NCI-H1092 (cell line): ENCODE data around the gene ZNF546.
"Not testable (repeated sequence)": the region's sequence is repeated elsewhere in the genome, so short reads cannot be mapped to it uniquely, and the experiment has no call there.

Experiments
- DNase-seq: peaks from one replicate; lab custom pipeline; 2025; lab: John Stamatoyannopoulos, UW

ZNF546 gene

GRCh38 chr19:39986643-39987042, 10.2 kb upstream of the ZNF546 start:
- no peak for DNase-seq

- DNase-seq = no peak
Observed at GRCh38 chr19:39987167-39987566, 9.7 kb upstream of the ZNF546 start.

DNA sequence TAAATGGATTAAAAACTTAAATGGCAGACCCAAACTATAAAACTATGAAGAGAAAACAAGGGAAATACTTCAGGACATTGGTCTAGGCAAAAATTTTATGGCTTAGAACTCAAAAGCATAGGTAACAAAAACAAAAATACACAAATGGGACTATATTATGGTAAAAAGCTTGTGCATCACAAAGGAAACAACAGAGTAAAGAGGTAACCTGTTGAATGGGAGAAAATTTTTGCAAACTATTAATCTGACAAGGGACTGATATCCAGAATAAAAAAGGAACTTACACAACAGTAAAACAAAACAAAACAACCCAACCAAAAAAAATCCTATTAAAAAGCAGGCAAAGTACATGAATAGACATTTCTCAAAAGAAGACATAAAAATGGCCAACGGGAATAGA, 9.3 kb upstream of the ZNF546 start:
- DNase-seq = no peak

DNA sequence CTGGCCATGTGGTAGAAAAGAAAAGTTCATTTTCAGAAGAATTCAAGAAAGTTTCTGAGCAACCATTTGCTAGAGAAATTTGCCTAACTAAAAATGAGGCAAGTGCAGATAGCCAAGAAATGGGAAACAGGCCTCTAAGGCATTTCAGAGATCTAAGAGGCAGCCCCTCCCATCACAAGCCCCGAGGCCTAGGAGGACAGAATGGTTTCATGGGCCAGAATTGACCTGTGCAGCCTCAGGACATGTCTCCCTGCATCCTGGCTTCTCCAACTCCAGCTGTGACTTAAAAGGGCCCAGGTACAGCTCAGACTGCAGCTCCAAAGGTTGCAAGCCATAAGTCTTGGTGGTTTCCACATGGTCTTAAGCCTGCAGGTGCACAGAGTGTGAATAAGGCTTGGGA, 3.3 kb upstream of the ZNF546 start:
- no peak for DNase-seq

DNA sequence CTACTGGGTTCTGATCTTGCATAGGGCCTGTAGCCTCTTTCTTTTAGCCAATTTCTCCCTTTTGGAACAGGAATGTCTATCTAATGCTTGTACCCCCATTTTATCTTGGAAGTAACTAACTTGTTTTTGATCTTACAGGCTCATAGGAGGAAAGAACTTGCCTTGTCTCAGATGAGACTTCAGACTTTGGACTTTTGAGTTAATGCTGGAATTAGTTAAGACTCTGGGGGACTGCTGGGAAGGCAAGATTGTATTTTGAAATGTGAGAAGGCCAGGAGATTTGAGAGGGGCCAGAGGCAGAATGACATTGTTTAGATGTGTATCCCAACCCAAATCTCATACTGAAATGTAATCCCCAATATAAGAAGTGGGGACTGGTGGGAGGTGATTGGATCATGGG, 2.5 kb upstream of the ZNF546 start:
- DNase-seq = no peak

DNA sequence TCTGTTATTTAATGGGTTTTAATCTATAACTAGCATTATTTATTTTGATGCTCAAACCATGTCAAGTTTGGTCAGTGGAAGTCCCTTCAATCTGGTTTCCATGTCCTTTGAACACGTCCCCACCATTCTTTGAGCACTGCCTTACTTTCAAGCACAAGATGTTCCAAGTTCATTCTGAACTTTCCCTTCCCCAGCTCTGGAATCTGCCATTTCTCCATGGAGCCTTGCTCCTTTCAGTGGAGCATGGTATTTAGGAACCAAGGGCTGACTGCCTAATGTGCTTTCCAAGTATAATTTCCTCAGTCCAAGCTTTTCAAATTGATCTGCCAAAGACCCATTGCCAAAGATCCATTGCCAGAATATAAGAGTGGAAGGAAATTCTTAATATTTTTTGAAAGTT, 1.1 kb upstream of the ZNF546 start:
- no peak for DNase-seq

GRCh38 chr19:39996218-39996810, 546 bp upstream of the ZNF546 start:
- no peak for DNase-seq

- DNase-seq = no peak
Observed at GRCh38 chr19:39997638-39998216, 867 bp downstream of the ZNF546 start.

GRCh38 chr19:39998501-39998900, 1.6 kb downstream of the ZNF546 start:
- no peak for DNase-seq

DNA sequence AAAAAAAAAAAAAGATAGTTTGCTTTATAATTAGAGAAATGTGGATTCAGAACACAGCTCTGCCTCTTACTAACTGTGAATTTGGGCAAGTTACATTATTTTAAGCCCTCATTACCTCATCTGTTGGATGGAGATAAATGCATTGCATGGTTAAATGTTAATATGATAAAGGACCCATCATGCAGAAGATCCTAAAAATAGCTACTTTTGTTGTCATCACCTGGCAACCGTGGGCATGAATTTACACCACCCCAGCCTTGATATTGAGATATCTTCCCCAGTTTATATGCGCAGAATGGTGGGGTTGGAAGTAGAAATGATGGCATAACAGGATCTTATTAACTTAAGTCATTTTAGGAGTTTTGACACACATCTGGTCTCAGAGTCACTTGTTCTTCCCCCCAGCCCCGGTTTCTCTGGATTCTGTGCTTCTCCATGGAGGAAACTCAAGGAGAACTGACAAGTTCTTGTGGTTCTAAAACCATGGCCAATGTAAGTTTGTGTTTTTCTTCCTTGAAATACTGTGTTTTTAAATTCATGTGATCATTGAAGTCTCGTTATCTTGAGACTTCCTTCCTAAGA, 8.9 kb downstream of the ZNF546 start:
- DNase-seq = no peak

DNA sequence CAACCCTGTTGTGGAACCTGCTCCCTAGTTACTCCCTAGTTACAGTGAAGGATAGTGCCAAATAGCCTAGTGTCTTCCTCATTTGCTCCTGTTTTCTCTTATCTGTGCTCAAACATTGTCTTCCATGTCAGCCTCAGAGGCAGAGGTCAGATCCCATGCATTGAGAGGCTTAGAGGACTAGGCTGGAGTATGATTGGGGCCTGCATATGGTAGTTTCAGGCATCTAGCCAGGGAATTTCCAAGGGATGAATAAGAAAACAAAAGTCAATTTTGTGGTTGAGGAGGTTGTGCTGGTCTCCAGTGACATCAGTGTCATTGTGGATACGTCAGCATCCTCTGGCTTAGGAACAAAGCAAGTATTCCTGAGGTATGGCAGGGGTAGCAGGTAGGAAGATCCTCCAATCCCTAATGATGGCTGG, 9.4 kb downstream of the ZNF546 start:
- no peak for DNase-seq

- DNase-seq = no peak
Observed at GRCh38 chr19:40009674-40010073, 12.8 kb downstream of the ZNF546 start.

DNA sequence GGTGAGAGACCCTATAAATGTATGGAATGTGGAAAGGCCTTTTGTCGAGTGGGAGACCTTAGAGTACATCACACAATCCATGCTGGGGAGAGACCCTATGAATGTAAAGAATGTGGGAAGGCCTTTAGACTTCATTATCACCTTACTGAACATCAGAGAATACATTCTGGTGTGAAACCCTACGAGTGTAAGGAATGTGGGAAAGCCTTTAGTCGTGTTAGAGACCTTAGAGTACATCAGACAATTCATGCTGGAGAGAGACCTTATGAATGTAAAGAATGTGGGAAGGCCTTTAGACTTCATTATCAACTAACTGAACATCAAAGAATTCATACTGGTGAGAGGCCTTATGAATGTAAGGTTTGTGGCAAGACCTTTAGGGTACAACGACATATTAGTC, 17.1 kb downstream of the ZNF546 start:
- DNase-seq = no peak

DNA sequence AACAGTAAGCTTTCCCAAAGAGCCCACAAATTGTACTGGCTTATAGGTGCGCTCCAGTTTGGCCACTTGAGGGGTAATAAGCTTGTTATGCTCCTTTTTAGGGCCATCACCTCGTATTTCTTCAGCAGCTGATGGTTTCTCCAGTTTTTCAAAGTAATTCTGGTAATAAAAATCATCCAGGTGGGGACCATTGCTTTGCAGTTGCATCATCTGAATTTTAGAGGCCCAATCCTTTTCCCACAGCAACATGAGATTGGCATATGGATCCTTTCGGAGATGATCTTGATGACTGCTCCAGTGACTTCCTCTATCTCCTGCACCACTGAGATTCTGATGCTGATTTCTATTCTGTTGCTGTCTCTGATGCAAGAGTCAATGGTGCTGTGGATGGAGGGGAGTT, 27.1 kb downstream of the ZNF546 start:
- DNase-seq = no peak

DNA sequence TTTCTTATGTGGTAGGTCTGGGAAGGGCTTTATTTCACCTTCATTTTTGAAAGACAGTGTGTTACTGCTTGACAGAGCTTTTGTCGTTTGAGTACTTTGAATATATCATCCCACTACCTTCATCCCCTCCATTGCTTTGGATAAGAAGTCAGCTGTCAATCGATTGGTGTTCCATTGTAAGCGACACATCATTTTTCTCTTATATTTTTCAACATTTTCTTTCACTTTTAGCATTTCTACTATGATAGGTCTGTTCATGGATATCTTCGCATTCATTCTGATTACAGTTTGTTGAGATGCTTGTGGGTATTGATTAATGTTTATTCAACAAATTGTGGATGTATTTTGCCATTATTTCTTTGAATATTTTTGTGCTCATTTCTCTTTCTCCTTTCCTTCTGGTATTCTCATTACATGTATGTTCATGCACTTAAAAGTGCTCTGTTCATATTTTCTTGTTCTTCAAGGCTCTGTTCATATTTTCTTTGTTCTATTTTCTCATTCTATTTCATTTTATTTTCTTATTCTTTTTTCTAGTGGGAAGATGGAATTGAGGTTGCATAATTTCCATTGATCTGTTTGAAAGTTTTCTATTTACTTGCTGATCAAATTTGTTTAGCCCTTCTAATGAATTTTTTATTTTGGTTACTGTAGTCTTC, 29.2 kb downstream of the ZNF546 start:
- DNase-seq = no peak

GRCh38 chr19:40026597-40026970, 29.7 kb downstream of the ZNF546 start:
- no peak for DNase-seq

DNA sequence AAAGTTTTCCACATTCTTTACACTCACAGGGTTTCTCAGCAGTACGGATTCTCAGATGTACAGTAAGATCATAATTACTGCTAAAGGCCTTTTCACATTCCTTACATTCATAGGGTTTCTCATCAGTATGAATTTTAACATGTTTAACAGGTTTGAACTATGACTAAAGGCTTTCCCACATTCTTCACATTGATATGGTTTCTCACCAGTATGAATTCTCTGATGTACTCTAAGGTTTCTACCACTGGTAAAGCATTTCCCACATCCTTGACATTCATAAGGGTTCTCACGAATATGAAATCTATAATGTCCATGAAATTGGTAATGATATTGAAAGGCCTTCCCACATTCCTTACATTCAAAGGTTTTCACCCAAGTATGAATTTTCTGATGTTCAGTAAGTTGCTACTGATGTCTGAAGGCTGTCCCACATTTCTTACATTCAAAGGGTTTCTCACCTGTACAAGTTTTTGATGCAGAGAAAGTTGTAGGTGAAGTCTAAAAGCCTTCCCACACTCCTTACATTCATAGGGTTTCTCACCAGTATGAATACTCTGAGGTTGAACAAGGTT, 37.2 kb downstream of the ZNF546 start:
- no peak for DNase-seq

DNA sequence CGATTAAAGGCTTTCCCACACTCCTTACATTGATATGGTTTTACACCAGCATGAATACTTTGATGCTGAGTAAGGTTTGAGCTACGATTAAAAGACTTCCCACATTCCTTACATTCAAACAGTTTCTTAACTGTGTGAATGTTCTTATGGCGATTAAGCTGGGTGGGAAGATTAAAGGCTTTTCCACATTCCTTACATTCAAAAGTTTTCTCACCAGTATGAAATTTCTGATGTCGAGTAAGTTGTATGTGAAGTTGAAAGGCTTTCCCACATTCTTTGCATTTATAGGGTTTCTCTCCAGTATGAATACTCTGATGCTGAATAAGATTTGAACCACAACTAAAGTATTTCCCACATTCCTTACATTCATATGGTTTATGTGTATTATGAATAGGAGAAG, 39.1 kb downstream of the ZNF546 start:
- no peak for DNase-seq

DNA sequence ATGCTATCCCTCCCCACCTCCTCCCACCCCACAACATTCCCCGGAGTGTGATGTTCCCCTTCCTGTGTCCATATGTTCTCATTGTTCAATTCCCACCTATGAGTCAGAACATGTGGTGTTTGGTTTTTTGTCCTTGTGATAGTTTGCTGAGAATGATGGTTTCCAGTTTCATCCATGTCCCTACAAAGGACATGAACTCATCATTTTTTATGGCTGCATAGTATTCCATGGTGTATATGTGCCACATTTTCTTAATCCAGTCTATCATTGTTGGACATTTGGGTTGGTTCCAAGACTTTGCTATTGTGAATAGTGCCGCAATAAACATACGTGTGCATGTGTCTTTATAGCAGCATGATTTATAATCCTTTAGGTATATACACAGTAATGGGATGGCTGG, 41.2 kb downstream of the ZNF546 start:
- not testable (repeated sequence) for DNase-seq

DNA sequence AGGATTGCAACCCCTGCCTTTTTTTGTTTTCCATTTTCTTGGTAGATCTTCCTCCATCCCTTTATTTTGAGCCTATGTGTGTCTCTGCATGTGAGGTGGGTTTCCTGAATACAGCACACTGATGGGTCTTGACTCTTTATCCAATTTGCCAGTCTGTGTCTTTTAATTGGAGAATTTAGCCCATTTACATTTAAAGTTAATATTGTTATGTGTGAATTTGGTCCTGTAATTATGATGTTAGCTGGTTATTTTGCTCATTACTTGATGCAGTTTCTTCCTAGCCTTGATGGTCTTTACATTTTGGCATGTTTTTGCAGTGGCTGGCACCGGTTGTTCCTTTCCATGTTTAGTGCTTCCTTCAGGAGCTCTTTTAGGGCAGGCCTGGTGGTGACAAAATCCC, 44.9 kb downstream of the ZNF546 start:
- not testable (repeated sequence) for DNase-seq

DNA sequence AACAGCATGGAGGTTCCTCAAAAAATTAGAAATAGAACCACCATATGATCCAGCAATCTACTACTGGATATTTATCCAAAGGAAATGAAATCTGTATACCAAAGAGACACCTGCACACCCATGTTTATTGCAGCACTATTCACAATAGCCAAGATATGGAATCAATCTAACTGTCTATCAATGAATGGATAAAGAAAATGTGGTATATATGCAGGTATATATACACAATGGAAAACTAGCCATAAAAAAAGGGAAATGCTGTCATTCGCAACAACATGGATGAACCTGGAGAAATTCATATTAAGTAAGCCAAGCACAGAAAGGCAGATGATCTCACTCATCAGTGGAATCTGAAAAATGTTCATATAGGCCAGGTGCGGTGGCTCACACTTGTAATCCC, 56.6 kb downstream of the ZNF546 start:
- DNase-seq = no peak

- no peak for DNase-seq
Observed at GRCh38 chr19:40054632-40055031, 57.8 kb downstream of the ZNF546 start.

- no peak for DNase-seq
Observed at GRCh38 chr19:40055049-40055448, 58.2 kb downstream of the ZNF546 start.
